ENCODE measurements around the gene RIPK1.
"Not testable (repeated sequence)": the region's sequence is repeated elsewhere in the genome, so short reads cannot be mapped to it uniquely, and the experiment has no call there.

Gene RIPK1

GRCh38 chr6:3068329-3069214 is at the start of gene RIPK1:
Gene RIPK1, plus strand, starts transcription at chr6:3068494. Its CDS starts 8,330 bp downstream, at chr6:3076824.
- peak; percentile 85 to 94 for DNase-seq (ENCODE audit: low read depth in 2 of 2)

- no peak for DNase-seq (ENCODE audit: low read depth in 2 of 2)
Measured at GRCh38 chr6:3019065-3019464, 49.2 kb upstream of the RIPK1 start.

DNA sequence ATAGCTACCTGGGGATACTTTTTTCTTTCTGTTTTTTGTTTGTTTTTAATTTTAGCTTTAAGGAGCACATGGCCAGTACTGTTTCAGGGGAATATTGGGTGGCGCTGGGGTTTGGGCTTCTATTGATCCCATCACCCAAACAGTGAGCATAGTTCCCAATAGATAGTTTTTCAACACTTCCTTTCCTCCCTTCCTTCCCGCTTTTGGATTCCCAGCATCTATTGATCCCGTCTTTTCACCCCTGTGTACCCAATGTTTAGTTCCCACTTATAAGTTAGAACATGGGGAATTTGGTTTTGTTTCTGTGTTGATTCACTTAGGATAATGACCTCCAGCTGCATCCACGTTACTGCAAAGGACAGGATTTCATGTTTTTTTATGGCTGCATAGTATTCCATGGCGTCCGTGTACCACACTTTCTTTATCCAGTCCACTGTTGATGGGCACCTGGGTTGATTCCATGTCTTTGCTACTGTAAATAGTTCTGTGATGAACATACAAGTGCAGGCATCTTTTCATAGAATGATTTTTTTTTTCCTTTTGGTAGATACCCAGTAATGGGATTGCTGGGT is 48.5 kb upstream of the RIPK1 start:
- no peak for DNase-seq (ENCODE audit: low read depth in 2 of 2)

GRCh38 chr6:3020976-3021598 is 47.2 kb upstream of the RIPK1 start:
- DNase-seq (ENCODE audit: low read depth in 2 of 2): not testable (repeated sequence)

DNA sequence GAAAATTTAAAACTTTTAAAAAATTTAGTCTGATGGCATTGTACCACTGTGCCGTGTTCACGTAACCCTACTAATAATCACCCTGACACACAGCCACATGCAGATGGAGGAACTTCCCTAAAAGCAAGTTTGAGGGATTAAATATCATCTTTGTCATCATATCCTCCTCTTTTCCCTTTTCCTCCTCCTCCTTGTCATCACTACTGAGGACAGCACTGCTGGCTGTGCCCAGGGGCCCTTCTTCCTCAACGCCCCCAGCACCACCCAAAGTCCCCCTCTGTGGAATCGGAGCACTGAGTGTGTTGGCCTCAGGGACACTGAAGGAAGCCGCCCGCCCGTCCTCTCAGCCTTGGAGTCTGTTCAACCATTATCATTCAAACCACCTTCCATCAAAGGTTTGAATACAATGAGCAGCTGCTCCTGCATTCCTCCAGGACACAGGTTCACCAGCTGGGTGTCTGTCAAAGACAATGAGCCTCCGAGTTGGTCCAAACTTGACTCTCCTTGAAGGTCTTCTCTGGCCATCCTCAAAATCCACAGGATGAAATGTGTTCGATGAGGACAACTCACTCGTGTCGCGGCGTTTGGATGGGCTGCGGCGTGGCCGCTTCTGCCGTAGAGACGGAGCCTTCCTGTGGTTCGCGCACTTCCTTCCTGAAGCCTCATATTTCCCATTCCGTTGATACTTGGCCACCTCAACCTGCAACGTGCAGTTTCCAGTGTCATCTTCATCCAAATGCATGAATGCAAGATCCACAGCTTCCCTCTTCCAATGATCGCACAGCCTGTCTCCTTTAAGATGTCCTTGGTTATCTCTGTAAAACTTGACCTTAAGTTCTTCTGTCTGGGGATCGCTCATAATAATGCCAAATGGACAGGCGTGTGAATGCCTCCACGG is 45.3 kb upstream of the RIPK1 start:
- peak; percentile 18 to 29 for DNase-seq (ENCODE audit: low read depth in 2 of 2)

DNA sequence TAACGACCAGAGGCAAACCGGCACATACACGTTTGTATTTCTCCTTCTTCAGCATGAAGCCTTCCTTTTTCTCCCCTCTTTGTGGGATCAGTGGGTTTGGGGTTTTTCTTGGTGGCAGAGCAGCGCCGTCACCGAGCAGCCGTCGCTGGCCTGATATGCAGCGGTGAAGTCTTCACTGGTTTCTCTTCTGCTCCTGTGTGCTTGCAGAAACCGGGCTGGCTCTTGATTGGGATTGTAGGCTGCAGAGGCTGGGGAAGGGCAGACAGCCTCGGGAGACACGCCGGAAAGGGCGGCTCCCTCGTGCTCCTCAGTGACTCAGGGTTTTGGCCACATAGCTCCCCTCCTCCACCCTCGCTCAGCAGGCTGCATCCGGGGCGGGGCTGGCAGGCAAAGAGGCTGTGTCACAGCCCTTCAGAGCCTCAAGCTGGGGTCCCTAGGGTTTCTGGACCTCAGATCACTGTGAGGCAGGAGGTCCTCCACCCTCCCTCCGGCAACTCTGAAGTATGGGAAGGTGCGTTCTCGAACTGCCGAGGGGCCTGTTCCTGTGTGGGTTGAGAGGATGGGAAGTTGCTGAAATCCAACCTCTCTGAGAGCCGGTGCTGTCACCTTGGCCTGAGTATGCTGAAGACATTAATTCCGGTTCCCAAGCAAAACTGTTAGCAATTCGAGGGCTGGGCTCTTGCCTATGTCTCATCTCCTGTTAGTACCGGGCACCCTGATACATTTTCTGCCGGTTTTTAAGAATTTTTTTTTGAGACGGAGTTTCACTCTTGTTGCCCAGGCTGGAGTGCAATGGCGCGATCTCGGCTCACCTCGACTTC is 44.4 kb upstream of the RIPK1 start:
- peak; percentile 87 for DNase-seq (ENCODE audit: low read depth in 2 of 2)

DNA sequence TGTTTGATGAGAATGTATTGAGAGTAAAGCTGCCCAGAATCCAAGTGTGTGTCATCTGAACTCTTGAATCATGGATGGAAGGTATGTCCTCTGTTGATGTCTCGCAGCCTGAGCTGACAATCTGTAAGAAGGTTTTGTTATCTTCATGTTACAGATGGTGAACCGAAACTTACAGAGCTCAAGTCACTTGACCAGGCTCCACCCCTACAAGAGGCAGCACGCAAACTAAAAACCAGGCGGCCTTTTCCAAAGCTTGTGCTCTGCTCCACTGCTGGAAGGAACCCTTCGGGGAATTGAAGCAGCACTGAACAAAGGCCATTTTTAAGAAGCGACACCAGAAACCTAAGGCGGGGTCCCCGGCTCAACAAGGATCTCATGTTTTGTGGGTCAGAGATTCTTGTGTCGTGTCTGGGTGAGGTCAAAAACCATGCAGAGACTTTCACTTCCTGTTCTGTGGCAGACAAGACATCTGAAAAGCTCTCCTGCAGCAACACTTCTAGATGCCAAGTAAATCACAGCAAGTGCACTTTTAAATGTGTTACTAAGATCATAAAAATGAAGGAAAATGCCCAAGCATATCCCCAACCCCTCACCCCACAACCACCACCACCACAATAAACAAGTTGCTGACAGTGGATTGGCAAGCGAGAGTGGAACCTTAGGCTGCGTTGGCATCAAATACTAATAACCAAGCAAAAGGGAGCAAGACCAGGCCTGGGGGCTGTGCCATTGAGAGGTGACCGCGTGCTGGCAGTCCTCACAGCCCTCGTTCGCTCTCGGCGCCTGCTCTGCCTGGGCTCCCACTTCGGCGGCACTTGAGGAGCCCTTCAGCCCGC is 41.3 kb upstream of the RIPK1 start:
- DNase-seq (ENCODE audit: low read depth in 2 of 2): peak; percentile 8 to 10

GRCh38 chr6:3028156-3028555 is 40.1 kb upstream of the RIPK1 start:
- DNase-seq (ENCODE audit: low read depth in 2 of 2): not testable (repeated sequence)

- DNase-seq (ENCODE audit: low read depth in 2 of 2): no peak
Measured at GRCh38 chr6:3031857-3032640, 36.2 kb upstream of the RIPK1 start.

- DNase-seq (ENCODE audit: low read depth in 2 of 2): no peak
Measured at GRCh38 chr6:3032986-3033385, 35.3 kb upstream of the RIPK1 start.

DNA sequence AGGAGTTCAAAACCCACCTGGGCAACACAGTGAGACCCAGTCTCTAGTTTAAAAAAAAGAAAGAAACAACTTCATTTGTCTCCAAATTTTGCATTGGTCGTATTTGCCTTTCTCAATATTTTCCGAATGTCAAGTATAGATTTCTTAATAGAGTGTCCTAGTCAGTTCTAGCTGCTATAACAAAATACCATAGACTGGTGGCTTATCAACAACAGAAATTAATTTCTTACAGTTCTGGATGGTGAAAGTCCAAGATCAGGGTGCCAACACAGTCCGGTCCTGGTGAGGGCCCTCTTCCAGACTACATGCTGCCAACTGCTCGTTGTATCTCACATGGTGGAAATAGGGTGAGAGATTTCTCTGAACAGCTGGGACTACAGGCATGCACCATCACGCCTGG is 34.6 kb upstream of the RIPK1 start:
- DNase-seq (ENCODE audit: low read depth in 2 of 2): no peak

DNA sequence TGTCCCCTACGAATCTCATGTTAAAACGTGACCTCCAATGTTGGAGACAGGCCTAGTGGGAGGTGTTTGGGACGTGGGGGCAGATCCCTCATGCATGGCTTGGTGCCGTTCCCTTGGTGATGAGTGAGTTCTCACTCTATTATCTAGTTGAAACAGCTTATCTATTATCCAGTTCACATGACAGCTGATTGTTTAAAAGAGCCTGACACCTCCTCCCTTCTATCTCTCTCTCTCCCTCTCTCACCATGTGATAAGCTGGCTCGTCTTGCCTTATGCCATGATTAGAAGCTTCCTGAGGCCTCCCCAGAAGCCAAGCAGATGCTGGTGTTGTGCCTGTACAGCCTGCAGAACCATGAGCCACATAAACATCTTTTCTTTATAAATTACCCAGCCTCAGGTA is 32.9 kb upstream of the RIPK1 start:
- DNase-seq (ENCODE audit: low read depth in 2 of 2): no peak

DNA sequence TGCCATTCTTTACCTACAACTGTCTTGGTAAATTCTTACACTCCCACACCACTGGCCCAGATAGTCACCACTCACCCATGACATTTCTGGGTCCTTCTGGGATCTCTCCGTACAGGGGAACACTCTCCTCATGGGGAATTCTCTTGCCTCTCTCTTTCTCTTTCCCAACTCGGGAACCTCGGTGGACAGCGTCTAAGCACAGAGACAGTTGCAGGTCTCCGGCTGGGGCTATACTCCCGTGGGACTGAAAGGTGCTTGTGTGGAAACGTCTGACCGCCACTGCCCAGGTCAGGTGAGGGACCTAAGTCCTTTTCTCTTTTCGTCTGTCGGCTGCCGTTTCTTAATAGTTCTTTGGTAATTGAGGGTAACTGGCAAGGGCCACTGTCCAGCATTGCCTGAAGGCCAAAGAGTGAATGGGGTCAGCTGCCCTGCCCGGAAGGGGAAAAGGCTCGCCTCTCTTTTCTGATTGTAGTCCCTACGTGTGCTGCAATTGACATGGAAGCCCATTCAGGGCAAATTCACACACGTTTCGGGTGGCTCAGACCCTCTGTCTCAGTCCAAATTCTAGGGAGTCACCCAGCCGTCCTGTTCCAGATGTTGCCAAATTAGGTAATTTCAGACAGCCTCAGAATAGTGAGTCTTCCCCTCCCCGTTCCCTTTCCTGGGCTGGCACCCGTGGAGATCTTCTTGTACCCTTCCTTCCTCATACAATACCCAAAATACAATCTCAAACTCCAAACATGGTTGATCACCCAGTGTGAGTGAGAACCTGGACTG is 31.2 kb upstream of the RIPK1 start:
- DNase-seq (ENCODE audit: low read depth in 2 of 2): no peak

DNA sequence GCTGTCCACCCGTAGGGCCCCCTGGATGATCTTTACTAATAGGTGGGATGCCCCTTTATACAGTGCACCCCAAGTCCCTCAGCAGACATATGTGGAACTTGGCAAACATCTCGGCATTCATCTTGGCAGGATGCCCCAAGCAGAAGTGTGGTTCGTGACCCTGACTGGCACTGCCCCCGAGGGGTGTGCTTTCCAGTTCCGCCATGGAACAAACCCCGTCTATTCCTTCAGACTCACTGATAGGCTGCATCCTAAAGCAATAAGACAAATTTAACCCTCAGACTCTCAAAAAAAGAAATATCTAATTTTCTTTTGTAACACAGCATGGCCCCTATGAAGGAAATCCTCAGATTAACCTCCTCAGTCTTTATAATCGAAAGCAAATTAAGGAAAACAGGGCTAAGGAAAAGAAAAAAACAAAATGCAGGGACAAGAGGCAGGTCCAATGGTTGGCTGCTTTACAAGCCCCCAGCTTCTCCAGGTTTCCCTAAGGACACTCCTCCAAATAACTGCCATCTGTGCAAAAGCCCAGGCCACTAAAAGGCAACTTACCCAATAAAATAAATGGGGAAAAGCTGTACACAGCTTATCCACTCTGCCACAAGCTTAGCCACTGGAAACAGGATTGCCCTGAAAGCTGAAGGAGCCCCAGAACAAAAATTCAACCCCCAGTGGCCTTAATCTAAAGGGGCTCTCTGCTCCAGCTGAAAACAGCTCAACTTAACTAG is 30.5 kb upstream of the RIPK1 start:
- DNase-seq (ENCODE audit: low read depth in 2 of 2): no peak

- DNase-seq (ENCODE audit: low read depth in 2 of 2): no peak
Measured at GRCh38 chr6:3039384-3039783, 28.9 kb upstream of the RIPK1 start.

GRCh38 chr6:3041147-3041546 is 27.1 kb upstream of the RIPK1 start:
- no peak for DNase-seq (ENCODE audit: low read depth in 2 of 2)

DNA sequence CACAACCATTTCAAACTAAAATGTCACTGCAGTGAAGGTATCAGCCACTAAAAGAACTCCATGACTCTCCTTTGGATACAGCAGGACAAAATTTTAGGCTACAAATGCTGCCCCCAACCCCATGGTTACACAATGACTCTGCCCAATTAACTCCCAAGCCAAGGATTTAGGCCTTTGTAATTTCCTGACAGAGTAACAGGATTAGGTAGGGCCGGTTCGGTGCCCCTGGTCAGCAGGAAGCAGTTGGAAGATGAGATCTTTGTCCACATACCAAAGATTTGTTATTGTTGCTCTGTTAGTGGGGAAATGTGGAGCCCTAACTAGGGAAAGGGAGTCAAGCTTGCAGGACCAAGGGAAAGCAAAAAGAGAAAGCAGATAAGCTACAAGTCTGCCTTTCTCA is 26.7 kb upstream of the RIPK1 start:
- DNase-seq (ENCODE audit: low read depth in 2 of 2): no peak

DNA sequence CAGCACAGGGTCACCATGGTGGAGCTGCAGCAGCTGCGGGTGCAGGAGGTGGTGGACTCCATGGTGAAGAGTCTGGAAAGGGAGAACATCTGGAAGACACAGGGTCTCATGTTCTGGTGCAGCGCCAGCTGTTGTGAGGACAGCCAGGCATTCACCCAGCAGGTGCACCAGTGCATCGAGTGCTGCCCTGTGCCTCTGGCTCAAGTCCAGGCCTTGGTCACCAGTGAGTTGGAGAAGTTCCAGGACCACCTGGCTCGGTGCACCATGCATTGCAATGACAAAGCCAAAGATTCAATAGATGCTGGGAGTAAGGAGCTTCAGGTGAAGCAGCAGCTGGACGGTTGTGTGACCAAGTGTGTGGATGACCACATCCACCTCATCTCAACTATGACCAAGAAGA is 22.9 kb upstream of the RIPK1 start:
- DNase-seq (ENCODE audit: low read depth in 2 of 2): no peak

Measured in stimulated activated CD8-positive, alpha-beta memory T cell treated with anti-CD3 and anti-CD28 coated beads, Interleukin-7, amount 100 ng/mL, for 4 hours (primary cell).